CD4-positive, CD25-positive, alpha-beta regulatory T cell (primary cell): ENCODE results near the gene VPS18. TPM values are rescaled to one million over a fixed set of nuclear protein-coding genes. Genes with fewer than 3 reads are reported as not detected.

Experiments
- ATAC-seq, 2 donors: fragments of 150-1000 bp; cut with Tn5 transposase; one replicate each; pipeline ENCODE4 v1.10.0; 2021; ENCODE audit warnings: low read depth in 2 of 2, moderate number of reproducible peaks in 2 of 2, moderate library complexity in 1 of 2
- DNase-seq, 3 donors: peaks; one replicate each; pipeline versions ENCODE4 v3.0.0 to v3.0.0-alpha.2; 2012 to 2022; ENCODE audit warnings: mixed read lengths in 1 of 3
- H3K27ac ChIP-seq: one replicate; pipeline ENCODE4 v1.7.0; 2013; ENCODE audit warnings: mild to moderate bottlenecking, low read length; ENCODE audit not compliant: insufficient read depth, poor library complexity, severe bottlenecking
- H3K27me3 ChIP-seq: one replicate; pipeline ENCODE4 v1.7.0; 2013; ENCODE audit warnings: low read length; ENCODE audit not compliant: control insufficient read depth, insufficient read depth
- H3K36me3 ChIP-seq: one replicate; pipeline ENCODE4 v1.7.0; 2013; ENCODE audit warnings: mild to moderate bottlenecking, low read length, moderate library complexity; ENCODE audit not compliant: control insufficient read depth, insufficient read depth
- H3K4me1 ChIP-seq: 2 replicates; pipeline ENCODE4 v1.7.0; 2013; ENCODE audit warnings: mild to moderate bottlenecking, low read length; ENCODE audit not compliant: insufficient read depth, control insufficient read depth, poor library complexity, severe bottlenecking
- H3K4me3 ChIP-seq: one replicate; pipeline ENCODE4 v1.7.0; 2013; ENCODE audit warnings: low read depth, mild to moderate bottlenecking, low read length, moderate library complexity
- H3K9me3 ChIP-seq, 2 experiments: 1 replicate in 1 of 2; 2 replicates in 1 of 2; pipeline ENCODE4 v1.7.0; 2013; ENCODE audit warnings: low read length in 2 of 2, mild to moderate bottlenecking in 1 of 2, moderate library complexity in 1 of 2; ENCODE audit not compliant: control insufficient read depth in 2 of 2
- H3K27ac Mint-ChIP-seq, 3 donors: one replicate each; pipeline ENCODE4 v1.8.0; 2020 to 2022; ENCODE audit warnings: mild to moderate bottlenecking in 3 of 3, mixed read lengths in 3 of 3, moderate library complexity in 2 of 3
- H3K27me3 Mint-ChIP-seq: one replicate; pipeline ENCODE4 v1.8.0; 2022; ENCODE audit warnings: mild to moderate bottlenecking, mixed read lengths
- H3K36me3 Mint-ChIP-seq: one replicate; pipeline ENCODE4 v1.8.0; 2020; ENCODE audit warnings: mixed read lengths
- H3K4me1 Mint-ChIP-seq, 4 donors: one replicate each; pipeline ENCODE4 v1.8.0; 2020 to 2022; ENCODE audit warnings: mixed read lengths in 4 of 4, mild to moderate bottlenecking in 1 of 4
- H3K4me3 Mint-ChIP-seq, 4 donors: one replicate each; pipeline ENCODE4 v1.8.0; 2020 to 2022; ENCODE audit warnings: mild to moderate bottlenecking in 4 of 4, mixed read lengths in 4 of 4, moderate library complexity in 3 of 4
- H3K9me3 Mint-ChIP-seq, 7 donors: one replicate each; pipeline ENCODE4 v1.8.0; 2020 to 2022; ENCODE audit warnings: mixed read lengths in 7 of 7, mild to moderate bottlenecking in 3 of 7, moderate library complexity in 2 of 7
- polyA plus RNA-seq, 4 donors: library from polyadenylated mRNA; unstranded; fragments of 300-500 nt; fragmentation: Illumina TruSeq; gene quantifications; one replicate each; pipeline ENCODE4 v1.2.3, GENCODE V29; 2021
- total RNA-seq: library from RNA; stranded (reverse); gene quantifications from one replicate; pipeline ENCODE4 v1.2.3, GENCODE V29; 2022

VPS18 gene
- total and polyA plus RNA-seq, 5 donors from 2014 or later = 19.5 to 26.5 (median 25.1) TPM

DNA sequence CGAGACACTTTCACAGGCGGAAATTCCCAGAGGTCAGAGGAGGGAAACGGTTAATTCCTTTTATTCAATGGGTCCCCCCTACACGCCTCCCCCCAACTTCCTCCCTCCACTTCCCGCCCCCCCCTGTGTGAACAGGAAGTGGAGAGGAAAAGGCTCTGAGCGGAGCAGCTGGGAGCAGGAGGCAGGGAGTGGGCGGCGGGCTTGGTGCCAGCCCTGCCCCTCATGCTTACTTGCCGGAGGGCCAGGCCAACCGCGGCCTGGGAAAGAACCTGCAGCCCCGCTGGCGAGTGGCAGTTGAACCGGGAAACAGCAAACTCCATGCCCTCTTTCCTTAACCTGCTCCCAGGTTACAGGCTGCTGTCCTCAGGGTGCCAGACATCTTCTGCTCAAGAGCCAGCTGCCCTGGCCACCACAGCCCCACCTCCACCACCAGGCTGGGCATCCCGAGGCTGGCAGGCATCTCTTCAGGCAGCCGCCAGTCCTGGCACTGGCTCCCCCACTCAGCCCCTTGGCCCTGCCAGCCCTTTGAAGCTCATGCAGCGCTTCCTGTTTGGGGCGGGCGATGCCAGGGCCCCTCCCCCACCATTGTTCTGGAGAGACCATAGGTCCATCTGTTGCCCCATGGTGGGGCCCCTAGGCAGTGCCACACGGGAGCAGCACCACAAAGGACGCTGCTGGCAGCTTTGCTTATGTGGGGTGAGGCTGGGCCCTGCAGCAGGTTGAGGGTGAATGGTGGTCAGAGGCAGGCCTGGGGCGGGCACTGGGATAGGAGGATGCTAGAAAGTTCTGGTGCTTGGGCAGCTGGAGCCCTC, 12.9 kb downstream of the VPS18 start:
- ATAC-seq = peak; percentile 58 to 62
- Histone ChIP-seq H3K9me3 (no peaks in the 10 kb centered on the region), H3K4me1 (peaks cover 23% of the 10 kb centered on the region), H3K4me3 (peak overlapping the region; percentile 55), H3K27ac (peak overlapping the region; percentile 83), H3K27me3 (no peaks in the 10 kb centered on the region), H3K36me3 (peaks cover 13% of the 10 kb centered on the region)
- peak; percentile 58 to 86 (median 70) for DNase-seq
- Mint-ChIP-seq H3K27me3 (no peaks in the 10 kb centered on the region), H3K4me1 (peaks cover 6 to 45% (median 28%) of the 10 kb centered on the region in 4 donors), H3K9me3 (no peaks in the 10 kb centered on the region), H3K36me3 (peaks cover 7% of the 10 kb centered on the region), H3K27ac (peak overlapping the region; percentile 88 to 99 (median 92)), H3K4me3 (peak overlapping the region; percentile 83 to 92 (median 90))

DNA sequence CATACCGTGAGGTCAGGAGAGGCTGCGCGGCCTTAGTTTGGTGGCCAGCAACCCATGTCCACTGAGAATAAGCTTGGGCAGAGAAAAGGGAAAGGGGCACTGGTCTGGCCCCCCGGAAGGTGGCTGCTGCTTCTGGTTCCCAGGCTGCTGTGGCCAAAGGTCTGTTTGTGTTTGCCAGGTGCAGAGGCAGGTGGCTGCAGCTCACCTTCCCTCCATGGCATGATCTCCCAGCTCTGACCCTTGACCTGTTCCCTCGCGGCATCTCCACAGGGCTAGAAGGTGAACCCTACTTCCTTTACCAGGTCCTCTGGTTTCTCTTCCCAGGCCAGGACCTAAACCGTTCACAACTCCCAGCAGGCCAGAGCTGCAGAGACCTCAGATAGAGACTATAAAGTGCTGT, 13.8 kb downstream of the VPS18 start:
- Histone ChIP-seq H3K27ac (peak overlapping the region; percentile 83), H3K4me3 (no peak overlapping the region), H3K9me3 (no peaks in the 10 kb centered on the region), H3K36me3 (peaks cover 7% of the 10 kb centered on the region), H3K4me1 (peaks cover 23% of the 10 kb centered on the region), H3K27me3 (no peaks in the 10 kb centered on the region)
- Mint-ChIP-seq H3K27ac (peak overlapping the region; percentile 88 to 99 (median 92)), H3K36me3 (peaks cover 7% of the 10 kb centered on the region), H3K4me1 (peaks cover 6 to 45% (median 26%) of the 10 kb centered on the region in 4 donors), H3K4me3 (peak overlapping the region; percentile 79 to 91 (median 86)), H3K9me3 (no peaks in the 10 kb centered on the region), H3K27me3 (no peaks in the 10 kb centered on the region)
- no peak for DNase-seq
- no peak for ATAC-seq

DNA sequence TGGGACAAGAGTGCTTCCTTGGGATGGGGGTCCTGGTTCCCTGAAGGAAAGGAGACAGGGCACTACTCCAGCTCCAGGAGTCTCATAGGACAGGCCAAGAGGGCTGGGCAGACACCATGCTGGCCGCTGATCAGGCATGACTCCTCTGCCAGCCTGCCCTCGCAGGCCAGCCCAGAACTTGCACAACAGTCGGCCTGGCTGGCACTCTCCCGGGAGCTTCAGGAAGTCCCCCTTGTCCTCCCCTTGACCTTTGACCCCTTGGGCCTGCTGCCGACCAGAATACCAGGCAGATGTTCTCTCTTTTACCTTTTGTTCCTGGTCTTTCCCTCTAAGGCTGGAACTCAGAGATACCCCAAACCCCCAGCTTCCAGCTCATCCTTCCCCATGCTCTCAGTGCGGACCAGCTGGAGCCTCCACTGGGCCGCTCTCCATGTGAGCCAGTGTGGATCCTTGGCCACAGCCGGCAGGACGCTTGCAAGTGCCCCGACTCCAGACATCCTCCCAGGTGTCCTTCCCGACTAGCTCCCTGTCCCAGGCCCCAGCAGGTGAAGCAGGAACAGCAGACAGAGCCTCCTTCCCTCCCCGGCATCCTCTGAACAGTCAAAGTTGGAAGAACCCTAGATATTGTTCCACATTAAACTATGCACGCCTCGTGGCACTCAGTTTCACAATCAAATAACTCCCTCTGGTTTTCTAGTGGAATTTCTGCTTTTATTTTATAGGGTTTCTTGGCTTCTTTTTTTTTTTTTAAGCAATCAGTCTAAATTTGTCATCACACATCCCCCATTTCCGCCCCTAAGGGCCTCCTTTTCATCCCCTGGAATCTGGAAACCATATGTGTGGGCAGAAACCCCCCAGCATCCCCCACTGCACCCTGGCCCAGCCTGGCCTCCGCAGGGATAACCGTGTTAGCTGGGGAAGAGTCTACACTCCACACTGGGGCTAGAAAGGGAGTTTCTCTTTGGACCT, 15.7 kb downstream of the VPS18 start:
- Mint-ChIP-seq H3K36me3 (no peaks in the 10 kb centered on the region), H3K4me1 (peaks cover 0 to 29% (median 14%) of the 10 kb centered on the region in 4 donors), H3K4me3 (peak overlapping the region in 1 of 4 donors; percentile 61), H3K9me3 (no peaks in the 10 kb centered on the region), H3K27me3 (no peaks in the 10 kb centered on the region), H3K27ac (peak overlapping the region in 2 of 3 donors; percentile 31 to 56)
- H3K4me3 ChIP-seq = no peak overlapping the region
- H3K27me3 ChIP-seq = no peaks in the 10 kb centered on the region
- no peaks in the 10 kb centered on the region for H3K9me3 ChIP-seq
- DNase-seq (no peak), ATAC-seq (no peak)
- H3K27ac ChIP-seq = no peak overlapping the region
- no peaks in the 10 kb centered on the region for H3K36me3 ChIP-seq
- peaks cover 23% of the 10 kb centered on the region for H3K4me1 ChIP-seq

DNA sequence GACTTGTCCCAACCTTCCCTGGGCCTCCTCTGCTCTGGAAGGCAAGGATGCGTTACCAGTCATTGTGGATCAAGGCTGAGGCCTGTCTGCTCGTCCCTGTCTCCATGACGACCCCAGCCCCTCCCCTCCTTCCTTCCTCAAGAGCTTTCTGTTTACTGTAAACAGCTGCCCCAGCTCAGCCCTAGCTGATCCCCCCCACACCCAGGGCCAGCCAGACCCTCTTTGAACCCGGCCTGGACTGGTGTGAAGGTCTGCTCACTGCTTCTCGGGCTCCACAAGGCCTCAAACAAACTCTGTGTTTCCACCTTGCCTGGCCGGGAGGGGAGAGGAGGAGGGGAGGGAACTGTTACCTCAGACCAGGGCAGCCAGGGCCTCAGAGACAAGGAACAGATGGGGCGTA, 16.9 kb downstream of the VPS18 start:
- H3K27ac Mint-ChIP-seq = peak overlapping the region in 2 of 3 donors; percentile 20 to 76

DNA sequence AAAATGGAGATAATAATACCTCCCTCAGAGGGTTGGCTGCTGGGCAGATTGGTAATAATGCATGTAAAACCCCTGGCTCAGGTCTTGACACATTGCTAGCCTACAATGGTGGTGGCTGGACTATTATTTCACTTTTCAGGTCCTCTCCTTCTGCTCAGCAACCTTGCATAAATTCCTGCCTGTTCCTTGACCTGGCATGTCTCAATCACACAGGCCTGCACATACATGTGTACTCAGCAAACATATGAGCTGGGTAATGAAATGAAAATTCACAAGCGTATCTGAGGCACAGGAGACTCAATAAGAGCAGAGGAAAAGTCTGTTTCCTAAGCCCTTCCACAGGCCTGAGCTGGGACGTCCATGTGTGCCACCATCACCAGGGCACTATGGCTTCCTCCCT, 17.4 kb downstream of the VPS18 start:
- peak overlapping the region in 1 of 3 donors; percentile 22 for H3K27ac Mint-ChIP-seq
- peak overlapping the region in 1 of 4 donors; percentile 10 for H3K4me3 Mint-ChIP-seq
- H3K27me3 Mint-ChIP-seq = no peaks in the 10 kb centered on the region
- Histone ChIP-seq H3K9me3 (no peaks in the 10 kb centered on the region), H3K36me3 (no peaks in the 10 kb centered on the region), H3K27ac (no peak overlapping the region), H3K27me3 (no peaks in the 10 kb centered on the region), H3K4me3 (no peak overlapping the region), H3K4me1 (peaks cover 16% of the 10 kb centered on the region)
- no peaks in the 10 kb centered on the region for H3K9me3 Mint-ChIP-seq
- ATAC-seq (no peak), DNase-seq (no peak)
- peaks cover 0 to 24% (median 12%) of the 10 kb centered on the region in 4 donors for H3K4me1 Mint-ChIP-seq
- no peaks in the 10 kb centered on the region for H3K36me3 Mint-ChIP-seq

More for the DNA sequence above, 16.9 kb downstream of the VPS18 start:
- DNase-seq (no peak), ATAC-seq (no peak)
- H3K27ac ChIP-seq = no peak overlapping the region
- H3K4me3 ChIP-seq = no peak overlapping the region
- peak overlapping the region in 1 of 4 donors; percentile 69 for H3K4me3 Mint-ChIP-seq
- no peaks in the 10 kb centered on the region for H3K36me3 Mint-ChIP-seq
- no peaks in the 10 kb centered on the region for H3K27me3 Mint-ChIP-seq
- H3K4me1 Mint-ChIP-seq = peaks cover 0 to 24% (median 12%) of the 10 kb centered on the region in 4 donors
- H3K9me3 ChIP-seq = no peaks in the 10 kb centered on the region
- no peaks in the 10 kb centered on the region for H3K36me3 ChIP-seq
- peaks cover 21% of the 10 kb centered on the region for H3K4me1 ChIP-seq
- H3K27me3 ChIP-seq = no peaks in the 10 kb centered on the region
- no peaks in the 10 kb centered on the region for H3K9me3 Mint-ChIP-seq

DNA sequence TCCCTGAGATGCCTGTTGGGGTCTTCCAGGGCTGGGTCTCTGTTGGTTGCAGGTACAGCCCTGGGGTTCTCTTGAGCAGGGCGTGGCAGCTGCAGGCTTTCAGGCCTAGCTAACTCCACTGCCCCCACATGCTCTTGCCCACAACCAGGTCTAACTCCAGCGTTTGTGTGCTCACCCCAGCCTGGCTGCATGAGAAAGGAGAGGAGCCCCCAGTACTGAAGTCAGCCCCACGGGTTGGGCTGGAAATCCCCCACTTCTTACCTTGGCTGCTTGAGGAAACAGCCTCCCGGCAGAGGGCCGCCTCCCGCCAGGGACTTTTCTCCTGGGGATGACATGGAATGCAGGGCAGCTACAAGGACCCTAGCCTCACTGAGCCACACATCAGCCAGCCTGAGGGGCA, 18.2 kb downstream of the VPS18 start:
- H3K9me3 Mint-ChIP-seq = peaks cover 0 to 2% (median 0%) of the 10 kb centered on the region in 7 donors
- Histone ChIP-seq H3K27me3 (no peaks in the 10 kb centered on the region), H3K4me1 (peaks cover 8% of the 10 kb centered on the region), H3K36me3 (no peaks in the 10 kb centered on the region), H3K4me3 (no peak overlapping the region), H3K27ac (no peak overlapping the region), H3K9me3 (no peaks in the 10 kb centered on the region)
- H3K4me1 Mint-ChIP-seq = peaks cover 0 to 19% (median 9%) of the 10 kb centered on the region in 4 donors
- H3K27me3 Mint-ChIP-seq = no peaks in the 10 kb centered on the region
- H3K4me3 Mint-ChIP-seq = no peak overlapping the region
- ATAC-seq (no peak), DNase-seq (no peak)
- H3K36me3 Mint-ChIP-seq = no peaks in the 10 kb centered on the region
- H3K27ac Mint-ChIP-seq = no peak overlapping the region

DNA sequence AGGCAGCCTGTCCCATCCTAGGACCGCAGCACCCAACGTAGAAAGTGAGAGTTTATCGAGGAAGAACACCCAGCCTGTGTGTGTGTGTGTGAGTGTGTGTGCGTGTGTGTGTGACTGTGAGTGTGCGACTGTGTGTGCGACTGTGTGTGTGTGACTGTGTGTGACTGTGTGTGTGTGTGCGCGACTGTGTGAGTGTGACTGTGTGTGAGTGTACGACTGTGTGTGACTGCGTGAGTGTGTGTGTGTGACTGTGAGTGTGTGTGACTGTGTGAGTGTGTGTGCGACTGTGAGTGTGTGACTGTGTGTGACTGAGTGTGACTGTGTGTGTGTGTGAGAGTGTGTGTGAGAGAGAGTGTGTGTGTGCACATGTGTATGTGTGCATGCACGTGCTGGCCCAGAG, 19.8 kb downstream of the VPS18 start:
- peaks cover 0 to 2% (median 0%) of the 10 kb centered on the region in 7 donors for H3K9me3 Mint-ChIP-seq
- no peaks in the 10 kb centered on the region for H3K36me3 Mint-ChIP-seq
- peaks cover 0 to 4% (median 3%) of the 10 kb centered on the region in 4 donors for H3K4me1 Mint-ChIP-seq
- Histone ChIP-seq H3K4me1 (no peaks in the 10 kb centered on the region), H3K36me3 (no peaks in the 10 kb centered on the region), H3K27me3 (no peaks in the 10 kb centered on the region), H3K4me3 (no peak overlapping the region), H3K9me3 (no peaks in the 10 kb centered on the region), H3K27ac (no peak overlapping the region)
- DNase-seq (no peak), ATAC-seq (no peak)
- H3K27me3 Mint-ChIP-seq = no peaks in the 10 kb centered on the region
- no peak overlapping the region for H3K4me3 Mint-ChIP-seq
- H3K27ac Mint-ChIP-seq = no peak overlapping the region
